Occipital lobe (tissue), 2 donors: Measurements from ENCODE around the gene ULK4. TPM values are rescaled to one million over a fixed set of nuclear protein-coding genes. Genes with fewer than 3 reads are reported as not detected.
"Not testable (repeated sequence)": the region's sequence is repeated elsewhere in the genome, so short reads cannot be mapped to it uniquely, and the experiment has no call there.

Source experiments
- DNase-seq: peaks from one replicate; lab custom pipeline; 2025; lab: John Stamatoyannopoulos, UW
- total RNA-seq: library from RNA; depleted of rRNA; stranded (reverse); fragments of >200 nt; gene quantifications from one replicate; pipeline ENCODE4 v1.2.3, GENCODE V29; 2014

ULK4 gene
- total RNA-seq, 1 donor from 2014 or later = 21.1 TPM

DNA sequence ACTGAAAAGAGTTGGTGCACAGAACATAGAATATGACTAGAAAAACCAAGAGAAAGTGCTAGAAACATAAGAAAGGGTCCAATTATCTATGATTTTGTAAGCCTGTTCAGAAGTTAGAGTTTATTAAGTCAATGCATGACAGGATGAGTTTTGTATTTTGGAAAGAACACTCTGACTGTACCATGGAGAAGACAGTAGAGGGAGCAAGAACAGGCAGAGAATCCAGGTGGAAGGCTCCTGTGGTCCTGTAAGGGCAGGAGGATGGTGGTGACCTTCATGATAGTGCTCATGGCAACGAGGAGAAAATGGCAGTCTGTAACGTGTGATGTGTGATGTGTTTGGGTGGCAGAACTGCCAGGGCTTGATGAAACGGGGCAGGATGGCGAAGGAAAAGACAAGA, 513.5 kb downstream of the ULK4 start:
- no peak for DNase-seq

DNA sequence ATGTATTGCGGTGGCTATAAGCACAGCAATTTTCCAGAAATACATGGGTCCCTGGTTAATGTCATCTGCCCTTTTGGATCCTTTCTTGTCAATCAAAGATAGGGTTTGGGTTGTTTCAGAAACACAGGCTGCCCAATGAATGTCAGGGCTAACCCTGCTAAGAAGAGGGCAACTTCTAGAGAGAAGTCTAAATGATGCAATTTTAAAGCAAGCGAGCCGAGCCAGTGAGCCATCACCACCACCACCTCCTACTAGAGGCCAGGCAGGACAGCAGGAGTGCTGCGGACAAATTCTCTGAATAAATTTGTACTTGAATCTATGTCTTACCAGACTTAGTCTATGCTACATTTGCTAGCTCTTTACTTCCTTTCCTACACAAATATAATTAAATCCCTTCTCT, 514.2 kb downstream of the ULK4 start:
- no peak for DNase-seq

DNA sequence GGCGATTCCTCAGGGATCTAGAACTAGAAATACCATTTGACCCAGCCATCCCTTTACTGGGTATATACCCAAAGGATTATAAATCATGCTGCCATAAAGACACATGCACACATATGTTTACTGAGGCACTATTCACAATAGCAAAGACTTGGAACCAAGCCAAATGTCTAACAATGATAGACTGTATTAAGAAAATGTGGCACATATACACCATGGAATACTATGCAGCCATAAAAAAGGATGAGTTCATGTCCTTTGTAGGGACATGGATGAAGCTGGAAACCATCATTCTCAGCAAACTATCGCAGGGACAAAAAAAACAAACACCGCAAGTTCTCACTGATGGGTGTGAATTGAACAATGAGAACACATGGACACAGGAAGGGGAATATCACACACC, 515.6 kb downstream of the ULK4 start:
- DNase-seq = not testable (repeated sequence)

DNA sequence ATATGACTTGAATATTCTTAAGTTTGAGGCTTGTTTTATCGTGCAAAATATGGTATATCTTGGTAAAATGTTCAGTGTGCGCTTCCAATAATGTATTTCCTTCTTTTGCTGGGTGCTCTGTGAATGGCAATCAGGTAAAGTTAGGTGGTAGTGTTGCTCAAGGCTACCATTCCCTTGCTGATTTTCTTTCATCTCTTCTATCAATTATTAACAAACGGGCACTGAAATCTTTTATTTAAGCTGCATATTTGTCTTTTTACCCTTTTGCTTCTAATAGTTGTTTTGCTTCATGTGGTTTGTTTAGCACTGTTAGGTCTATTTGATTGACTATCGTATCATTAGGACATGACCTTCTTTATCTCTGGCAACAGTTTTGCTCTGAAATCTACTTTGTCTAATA, 520.3 kb downstream of the ULK4 start:
- no peak for DNase-seq

DNA sequence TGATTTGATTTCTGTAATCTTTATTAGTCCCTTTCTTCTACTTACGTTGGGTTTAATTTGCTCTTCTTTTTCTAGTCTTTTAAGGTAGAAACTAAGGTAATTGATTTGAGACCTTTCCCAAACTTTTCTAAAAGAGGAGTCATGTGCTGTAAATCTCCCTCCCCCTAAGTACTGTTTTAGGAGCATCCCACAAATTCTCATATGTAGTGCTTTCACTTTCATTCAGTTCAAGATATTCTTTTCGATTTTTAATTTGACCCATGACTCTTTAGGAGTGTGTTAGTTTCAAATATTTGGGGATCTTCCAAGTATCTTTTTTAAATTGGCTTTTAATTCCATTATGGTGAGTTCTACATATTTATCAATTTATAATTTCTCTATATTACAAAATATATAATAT, 520.8 kb downstream of the ULK4 start:
- DNase-seq = no peak

DNA sequence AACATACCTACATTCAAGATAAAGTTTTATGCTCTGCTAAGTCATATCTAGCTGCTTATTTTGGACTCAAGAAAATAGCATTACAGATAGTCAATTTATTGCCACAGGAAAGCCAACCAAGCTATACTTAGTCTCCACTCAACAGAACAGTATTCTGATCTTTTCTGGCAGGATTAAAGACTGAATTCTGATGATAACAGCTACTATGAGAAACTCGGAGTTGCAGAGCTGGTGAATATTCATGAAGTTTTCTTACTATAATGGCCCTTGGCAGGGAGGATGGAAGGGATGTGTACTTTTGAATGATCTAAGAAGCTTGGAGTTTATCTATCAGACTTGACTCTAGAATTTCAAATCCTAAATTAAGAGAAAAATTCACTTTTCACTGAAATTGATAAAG, 524.9 kb downstream of the ULK4 start:
- DNase-seq = no peak

DNA sequence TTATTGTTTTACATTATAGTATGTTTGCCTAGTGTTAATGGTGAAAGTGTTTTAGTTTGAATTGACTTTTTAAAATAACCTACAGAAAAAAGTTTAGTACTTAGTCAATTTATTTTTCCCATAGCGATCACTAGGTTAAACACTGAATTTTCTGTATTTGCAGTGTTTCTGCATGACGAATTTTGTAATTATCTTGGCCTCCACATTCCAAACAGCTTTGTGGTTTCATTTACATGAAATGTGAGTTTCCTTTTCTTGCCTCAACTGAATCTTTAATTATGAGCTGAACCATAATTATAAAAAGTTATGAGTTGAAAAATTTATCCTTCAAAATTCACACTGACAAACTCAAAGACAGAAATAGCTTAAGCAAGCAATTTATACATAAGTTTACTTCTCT, 527.1 kb downstream of the ULK4 start:
- DNase-seq = no peak

DNA sequence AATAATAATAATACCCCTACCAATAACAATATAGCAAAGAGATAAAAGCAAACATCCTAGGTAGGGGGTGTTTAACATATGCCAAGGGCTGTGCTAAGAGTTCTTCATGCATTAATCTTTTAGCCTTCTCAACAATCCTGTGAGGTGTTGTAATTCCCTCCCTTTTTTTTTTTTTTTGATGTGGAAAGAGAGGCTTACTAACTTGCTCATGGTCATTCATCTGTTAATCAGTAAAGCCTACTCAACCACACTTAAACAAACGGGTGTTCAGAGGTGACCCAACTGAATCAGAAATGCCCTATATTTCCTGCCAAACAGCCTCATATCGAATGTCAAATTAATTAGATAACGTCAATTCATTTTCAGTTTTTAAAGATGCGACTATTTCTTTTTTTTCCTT, 530.5 kb downstream of the ULK4 start:
- no peak for DNase-seq

DNA sequence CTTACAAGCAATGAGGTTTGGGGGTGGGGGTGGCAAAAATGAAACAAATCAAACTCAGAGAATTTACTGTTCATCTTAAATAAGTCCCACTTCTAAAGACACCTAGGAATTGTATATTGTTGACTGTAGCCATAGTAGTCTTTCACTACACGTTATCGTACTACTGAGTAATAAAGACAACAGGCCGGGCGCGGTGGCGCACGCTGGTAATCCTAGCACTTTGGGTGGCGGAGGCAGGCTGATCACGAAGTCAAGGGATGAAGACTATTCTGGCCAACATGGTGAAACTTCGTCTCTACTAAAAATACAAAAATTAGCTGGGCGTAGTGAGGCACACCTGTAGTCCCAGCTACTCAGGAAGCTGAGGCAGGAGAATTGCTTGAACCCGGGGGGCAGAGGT, 531.0 kb downstream of the ULK4 start:
- DNase-seq = no peak

DNA sequence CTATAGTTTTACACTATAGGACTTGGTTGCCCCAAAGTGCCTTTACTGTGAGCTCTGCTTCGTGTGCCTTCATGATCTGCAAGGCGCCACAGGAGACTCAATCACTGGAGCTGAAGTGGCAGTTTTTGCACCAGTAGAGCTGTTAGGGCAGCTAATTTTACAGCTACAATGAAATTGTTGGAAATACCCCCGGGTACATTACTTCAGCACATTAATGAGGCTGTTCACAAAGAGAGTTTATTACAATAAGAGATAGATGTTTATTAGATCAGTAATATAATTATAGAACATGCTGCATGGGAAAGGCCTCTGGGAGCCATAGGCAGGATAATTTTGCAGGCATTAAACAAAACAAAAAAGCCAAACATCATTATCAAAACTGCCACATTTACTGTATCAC, 531.5 kb downstream of the ULK4 start:
- DNase-seq = no peak

DNA sequence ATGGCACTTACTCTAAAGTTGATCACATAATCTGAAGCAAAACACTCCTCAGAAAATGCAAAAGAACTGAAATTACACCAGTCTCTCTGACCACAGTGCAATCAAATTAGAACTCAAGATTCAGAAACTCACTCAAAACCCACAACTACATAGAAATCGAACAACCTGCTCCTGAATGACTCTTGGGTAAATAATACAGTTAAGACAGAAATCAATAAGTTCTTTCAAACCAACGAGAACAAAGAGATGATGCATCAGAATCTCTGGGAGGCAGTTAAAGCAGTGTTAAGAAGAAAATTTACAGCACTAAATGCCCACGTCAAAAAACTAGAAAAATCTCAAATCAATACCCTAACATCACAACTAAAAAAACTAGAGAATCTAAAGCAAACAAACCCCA, 535.4 kb downstream of the ULK4 start:
- no peak for DNase-seq

DNA sequence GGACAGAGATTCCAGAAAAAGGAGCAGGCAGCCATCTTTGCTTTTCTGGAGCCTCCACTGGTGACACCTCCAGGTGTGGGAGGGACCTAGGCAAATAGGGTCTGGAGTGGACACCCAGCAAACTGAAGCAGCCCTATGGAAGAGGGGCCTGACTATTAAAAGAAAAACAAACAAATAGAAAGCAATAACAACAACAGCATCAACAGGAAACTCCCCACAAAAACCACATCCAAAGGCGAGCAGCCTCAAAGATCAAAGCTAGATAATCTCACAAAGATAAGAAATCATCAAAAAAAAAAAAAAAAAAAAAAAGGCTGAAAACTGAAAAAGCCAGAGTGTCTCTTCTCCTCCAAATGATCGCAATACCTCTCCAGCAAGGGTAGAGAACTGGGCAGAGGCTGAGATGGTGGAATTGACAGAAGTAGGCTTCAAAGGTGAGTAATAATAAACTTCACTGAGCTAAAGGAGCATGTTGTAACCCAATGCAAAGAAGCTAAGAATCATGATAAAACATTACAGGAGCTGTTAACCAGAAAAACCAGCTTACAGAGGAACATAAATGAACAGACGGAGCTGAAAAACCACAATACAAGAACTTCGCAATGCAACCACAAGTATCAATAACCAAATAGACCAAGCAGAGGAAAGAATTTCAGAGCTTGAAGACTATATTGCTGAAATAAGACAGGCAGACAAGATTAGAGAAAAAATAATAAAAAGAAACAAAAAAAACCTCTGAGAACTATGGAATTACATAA, 537.2 kb downstream of the ULK4 start:
- DNase-seq = no peak

DNA sequence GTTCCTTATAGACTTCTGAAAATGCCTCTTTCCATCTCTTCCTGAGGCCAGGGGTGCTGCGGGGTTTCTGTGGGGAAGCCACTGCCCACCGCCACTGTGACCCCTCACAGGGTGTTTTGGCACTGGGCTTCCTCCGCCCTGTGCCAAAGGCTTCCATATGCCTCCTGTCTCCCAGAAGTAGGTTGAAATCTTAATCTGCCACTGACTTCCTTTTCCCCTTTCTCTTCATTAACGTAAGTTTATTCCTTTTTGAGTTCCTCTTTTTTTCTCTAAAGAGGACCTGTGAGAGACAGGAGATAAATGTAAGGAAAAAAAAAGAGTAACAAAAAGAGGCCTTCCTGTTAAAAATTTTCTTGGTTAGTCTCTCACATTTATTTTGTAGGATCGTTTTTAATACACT, 542.1 kb downstream of the ULK4 start:
- no peak for DNase-seq

DNA sequence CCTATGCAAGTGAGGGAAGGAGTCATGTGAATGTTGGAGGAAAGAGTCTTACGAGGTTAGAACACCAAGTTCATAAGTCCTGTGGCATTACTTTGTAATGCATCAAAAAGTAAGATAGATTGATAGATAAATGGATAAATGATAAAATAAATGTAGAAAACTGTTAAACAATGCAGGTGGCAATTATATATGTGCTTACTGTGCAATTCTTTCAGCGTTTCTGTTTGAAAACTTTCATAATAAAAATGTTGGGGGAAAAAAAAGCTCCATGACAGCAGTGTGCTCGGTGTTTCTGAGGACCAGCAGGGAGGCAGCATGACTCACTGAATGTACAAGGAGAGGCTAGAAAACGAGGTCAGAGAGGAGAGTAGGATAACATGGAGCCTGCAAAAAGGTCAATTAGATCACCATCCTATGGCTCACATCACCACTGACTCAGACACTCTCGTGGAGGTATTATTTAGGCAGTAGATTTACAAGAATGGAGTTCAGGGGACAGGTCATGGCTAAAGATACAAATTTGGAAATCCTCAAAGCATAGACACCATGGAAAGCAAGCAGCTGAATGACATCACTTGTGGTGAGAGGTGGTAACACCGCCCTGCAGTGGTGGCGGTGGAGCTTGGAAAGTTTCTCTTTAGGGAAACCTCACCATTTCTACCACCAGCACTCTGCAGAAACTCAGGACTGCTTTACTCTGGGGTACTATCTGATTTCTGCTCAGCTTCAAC, 542.8 kb downstream of the ULK4 start:
- DNase-seq = no peak

DNA sequence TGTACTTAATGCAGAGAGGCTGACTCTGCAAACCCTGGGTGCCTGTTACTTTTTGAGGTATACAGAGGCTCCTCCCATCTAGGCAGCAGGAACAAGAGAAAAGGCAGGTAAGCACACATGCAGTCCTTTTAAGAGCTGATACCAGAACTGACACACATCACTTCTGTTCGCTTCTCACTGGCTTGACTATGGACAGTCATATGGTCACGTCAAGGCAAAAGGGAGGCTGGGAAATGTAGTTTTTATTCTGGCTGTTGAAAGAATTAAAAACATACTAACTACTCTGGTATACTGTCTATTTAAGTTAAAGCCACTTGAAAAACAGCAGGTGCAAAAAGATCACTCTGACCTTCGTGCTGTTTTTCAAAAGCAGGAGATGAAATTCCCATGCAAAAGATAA, 544.3 kb downstream of the ULK4 start:
- no peak for DNase-seq

DNA sequence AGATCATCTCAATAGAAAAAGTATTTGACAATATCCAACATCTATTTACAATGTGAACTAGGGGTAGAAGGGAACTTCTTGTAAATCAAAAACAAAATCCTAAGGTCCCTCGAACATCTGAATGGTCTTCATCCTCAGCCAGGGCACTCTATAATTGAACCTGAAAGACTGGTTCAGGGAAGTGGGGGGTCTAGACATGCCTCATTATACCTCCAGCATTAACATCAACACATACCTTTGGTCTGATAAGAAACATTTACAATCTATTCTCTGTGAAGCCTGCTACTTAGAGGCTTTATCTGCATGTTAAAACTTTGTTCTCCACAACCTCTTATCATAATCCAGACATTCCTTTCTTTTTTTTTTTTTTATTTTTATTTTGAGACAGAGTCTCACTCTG, 550.8 kb downstream of the ULK4 start:
- DNase-seq = no peak

DNA sequence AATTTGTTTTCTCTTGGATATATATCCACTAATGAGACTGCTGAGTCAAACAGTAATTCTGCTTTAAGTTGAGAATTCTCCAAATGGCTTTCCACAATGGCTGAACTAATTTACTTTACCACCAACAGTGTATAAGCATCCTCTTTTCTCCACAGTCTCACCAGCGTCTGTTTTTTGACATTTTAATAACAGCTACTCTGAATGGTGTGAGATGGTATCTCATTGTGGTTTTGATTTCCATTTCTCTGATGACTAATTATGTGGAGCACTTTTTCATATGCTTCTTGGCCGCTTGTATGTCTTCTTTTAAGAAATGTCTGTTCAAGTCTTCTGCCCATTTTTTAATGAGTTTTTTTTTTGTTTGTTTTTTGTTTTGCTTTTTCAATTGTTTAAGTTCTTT, 556.4 kb downstream of the ULK4 start:
- DNase-seq = no peak

DNA sequence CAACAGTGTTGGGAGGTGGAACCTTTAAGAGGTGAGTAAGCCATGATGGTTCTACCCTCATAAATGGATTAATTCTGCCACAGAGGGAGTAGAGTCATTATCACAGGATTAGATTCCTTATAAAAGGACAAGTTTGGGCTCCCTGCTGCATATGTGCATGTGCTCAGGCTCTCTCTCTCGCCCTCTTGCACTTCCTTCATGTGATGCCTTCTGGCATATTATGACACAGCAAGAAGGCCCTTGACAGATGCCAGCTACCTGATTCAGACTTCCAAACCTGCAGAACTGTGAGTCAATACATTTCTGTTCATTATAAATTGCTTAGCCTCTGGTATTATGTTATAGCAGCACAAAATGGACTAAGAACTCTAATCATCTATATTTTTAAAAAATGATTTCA, 557.3 kb downstream of the ULK4 start:
- DNase-seq = no peak

DNA sequence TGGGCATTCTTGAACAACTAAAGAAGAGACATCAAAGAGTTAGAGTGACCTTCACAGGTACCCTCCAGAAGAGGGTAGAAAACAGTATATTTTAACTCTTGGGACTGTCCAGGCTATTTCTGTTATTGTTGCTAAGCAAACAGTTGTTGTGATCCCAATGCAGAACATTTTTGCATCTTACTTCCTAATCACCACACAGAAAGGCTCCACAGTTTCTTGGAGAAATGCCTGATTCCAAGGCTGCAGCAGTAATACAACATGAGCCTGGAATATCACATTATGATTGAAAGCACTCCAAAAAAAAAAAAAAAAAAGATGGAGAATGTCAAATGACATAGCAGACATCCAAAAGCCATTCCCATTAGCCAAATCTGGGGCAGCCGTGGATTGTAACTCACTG, 567.0 kb downstream of the ULK4 start:
- no peak for DNase-seq

DNA sequence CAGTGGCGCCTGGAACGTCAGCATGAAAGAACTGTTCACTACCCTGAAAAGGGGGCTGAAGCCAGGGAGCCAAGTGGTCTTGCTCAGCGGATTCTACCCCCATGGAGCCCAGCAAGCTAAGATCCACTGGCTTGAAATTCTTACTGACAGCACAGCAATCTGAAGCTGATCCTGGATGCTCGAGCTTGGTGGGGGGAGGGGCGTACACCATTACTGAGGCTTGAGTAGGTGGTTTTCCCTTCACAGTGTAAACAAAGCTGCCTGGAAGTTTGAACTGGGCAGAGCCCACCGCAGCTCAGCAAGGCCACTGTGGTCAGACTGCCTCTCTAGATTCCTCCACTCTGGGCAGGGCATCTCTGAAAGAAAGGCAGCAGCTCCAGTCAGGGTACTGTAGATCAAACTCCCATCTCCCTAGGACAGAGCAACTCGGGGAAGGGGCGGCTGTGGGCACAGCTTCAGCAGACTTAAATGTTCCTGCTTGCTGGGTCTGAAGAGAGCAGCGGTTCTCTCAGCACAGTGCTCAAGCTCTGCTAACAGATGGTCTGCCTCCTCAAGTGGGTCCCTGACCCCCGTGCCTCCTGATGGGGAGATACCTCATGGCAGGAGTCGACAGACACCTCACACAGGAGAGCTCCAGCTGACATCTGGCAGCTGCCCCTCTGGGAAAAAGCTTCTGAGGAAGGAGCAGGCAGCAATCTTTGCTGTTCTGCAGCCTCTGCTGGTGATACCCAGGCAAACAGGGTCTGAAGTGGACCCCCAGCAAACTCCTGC, 591.0 kb downstream of the ULK4 start:
- not testable (repeated sequence) for DNase-seq

DNA sequence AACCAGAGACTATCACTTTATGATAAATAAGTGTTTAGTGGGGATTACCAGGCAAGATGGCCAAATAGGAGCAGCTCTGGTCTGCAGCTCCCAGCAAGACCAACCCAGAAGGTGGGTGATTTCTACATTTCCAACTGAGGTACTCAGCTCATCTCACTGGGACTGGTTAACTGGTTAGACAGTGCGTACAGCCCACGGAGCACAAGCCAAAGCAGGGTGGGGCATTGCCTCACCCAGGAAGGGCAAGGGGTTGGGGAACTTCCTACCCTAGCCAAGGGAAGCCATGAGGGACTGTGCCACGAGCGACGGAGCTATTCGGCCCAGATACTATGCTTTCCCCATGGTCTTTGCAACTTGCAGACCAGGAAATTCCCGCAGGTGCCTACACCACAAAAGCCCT, 591.6 kb downstream of the ULK4 start:
- DNase-seq = no peak

DNA sequence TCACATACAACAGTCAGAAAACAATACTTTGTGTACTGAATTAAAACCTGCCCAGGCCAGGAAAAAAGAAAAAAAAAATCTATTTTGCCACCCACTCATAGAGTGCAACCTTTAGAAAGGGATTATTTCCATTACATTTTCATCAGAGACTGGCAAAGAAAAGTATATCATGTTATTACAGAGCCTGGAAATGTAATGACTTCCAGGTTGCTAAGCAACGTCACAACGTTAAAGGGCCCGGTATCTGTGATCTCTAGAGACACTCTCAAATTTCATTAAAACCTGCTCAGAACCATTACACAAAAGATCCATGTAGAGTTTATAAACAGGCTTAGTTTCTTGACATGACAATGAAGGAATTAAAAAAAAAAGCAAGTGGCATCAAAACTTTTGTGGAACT, 592.1 kb downstream of the ULK4 start:
- no peak for DNase-seq

DNA sequence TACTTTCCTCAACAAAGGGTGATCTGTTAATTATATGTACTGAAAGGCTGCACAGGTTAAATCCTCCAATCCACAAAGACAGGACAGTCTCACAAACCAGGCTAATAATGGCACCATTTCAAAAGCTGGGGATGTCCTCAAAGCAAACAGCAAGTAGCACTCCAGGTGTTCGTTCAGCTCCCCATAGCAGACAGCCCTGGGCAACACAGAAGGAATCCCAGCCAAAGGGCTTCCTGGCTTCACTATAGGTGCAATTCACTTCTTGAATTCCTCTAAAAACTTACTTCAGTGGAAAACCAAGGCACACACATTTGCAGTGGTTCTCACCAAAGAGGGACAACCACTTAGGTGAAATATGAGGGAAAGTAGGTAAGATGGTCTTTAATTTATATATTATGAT, 595.9 kb downstream of the ULK4 start:
- no peak for DNase-seq
